Testis (tissue), 2 donors: Measurements from ENCODE around the gene VWA5B2.

Source experiments
- CTCF ChIP-seq, 3 experiments: fragments of 450-650 bp in 2 of 3; fragments of 200-600 bp in 1 of 3; sonication (generic) in 1 of 3; IDR thresholded peaks; one replicate each; pipeline ENCODE4 v1.5.1; 2016 to 2019; ENCODE audit warnings: antibody characterized with exemption in 3 of 3, mild to moderate bottlenecking in 2 of 3, moderate library complexity in 1 of 3
- POLR2A ChIP-seq: fragments of 450-650 bp; IDR thresholded peaks from one replicate; pipeline ENCODE4 v1.6.1; 2017; ENCODE audit warnings: antibody characterized with exemption, mild to moderate bottlenecking, moderate library complexity

GRCh38 chr3:184261854-184262763 lies 32.7 kb downstream of the VWA5B2 start:
- TF ChIP-seq POLR2A (no peak), CTCF (IDR thresholded peaks at IDR 0.05) (no peak)
